NCI-H1092 (cell line): ENCODE results near the gene ORAI3.

Source experiments
- DNase-seq: peaks from one replicate; lab custom pipeline; 2025; lab: John Stamatoyannopoulos, UW

Gene ORAI3

DNA sequence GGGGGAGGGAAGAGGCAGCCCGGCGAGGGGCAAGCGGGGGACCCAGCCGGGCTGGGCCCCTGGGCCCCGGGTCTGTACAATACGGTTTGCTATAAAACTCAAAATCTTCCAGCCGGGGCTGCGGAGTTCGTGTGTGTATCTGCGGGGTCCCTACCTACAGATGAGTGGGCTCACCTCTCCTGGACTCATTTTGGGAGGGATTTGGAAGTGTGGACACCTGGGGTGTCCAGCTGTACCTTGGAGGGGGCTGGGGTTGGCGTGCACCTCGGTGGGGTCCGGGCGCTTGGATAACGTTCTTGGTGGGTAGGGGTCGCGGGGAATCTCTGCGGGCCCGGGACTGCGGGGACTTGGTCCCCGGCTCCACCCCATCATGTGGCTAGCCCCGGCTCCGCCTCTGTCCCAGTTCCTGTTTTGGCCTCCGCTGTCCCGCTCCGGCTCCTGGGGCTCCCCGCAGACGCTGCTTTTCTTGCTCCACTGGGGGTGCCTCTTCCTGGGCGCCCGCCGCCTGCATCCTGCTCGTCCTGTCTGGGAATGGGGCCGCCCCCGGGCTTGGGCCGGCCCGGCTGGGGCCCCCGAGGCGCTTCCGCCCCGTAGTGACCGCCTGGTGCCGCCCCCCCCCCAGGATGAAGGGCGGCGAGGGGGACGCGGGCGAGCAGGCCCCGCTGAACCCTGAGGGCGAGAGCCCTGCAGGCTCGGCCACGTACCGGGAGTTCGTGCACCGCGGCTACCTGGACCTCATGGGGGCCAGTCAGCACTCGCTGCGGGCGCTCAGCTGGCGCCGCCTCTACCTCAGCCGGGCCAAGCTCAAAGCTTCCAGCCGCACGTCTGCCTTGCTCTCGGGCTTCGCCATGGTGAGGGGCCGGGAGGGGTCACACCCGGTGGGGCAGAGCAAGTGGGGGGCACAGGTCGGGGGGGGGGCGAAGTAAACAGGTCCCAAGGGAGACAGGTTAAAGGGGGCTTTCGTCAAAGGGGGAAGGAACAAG is at the start of gene ORAI3:
Gene ORAI3, plus strand, starts transcription at position 402 of the 983 bp plus-strand sequence. Its CDS starts 222 bp downstream, at position 624.
- DNase-seq = no peak

DNA sequence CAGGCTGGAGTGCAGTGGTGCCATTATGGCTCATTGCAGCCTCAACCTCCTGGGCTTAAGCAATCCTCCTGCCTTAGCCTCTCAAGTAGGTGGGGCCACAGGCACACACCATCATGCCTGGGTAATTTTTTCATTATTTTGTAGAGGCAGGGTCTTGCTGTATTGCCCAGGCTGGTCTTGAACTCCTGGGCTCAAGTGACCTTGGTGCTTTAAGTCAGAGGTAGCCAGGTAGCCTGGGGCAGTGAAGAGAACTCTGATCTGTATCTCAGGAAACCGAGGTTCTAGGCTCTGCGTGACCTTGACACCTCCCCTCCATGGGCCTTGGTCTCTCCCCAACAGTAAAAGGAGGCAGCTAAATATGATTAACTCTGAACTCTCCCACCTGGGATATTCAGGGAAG is 49.1 kb upstream of the ORAI3 start:
- no peak for DNase-seq

DNA sequence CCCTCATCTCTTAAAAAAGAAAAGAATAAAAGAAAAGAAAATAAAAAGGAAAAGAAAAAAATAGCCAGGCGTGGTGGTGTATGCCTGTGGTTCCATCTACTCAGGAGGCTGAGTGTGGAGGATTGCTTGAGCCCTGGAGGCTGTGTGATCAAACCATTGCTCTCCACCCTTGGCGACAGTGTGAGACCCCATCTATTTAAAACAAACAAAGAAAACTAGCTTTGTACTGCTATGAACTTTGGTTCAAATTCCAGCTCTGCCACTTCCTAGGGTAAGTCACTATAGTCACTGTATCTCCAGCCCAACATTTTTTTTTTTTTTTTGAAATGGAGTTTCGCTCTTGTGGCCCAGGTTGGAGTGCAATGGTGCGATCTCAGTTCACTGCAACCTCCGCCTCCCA is 48.3 kb upstream of the ORAI3 start:
- DNase-seq = no peak

DNA sequence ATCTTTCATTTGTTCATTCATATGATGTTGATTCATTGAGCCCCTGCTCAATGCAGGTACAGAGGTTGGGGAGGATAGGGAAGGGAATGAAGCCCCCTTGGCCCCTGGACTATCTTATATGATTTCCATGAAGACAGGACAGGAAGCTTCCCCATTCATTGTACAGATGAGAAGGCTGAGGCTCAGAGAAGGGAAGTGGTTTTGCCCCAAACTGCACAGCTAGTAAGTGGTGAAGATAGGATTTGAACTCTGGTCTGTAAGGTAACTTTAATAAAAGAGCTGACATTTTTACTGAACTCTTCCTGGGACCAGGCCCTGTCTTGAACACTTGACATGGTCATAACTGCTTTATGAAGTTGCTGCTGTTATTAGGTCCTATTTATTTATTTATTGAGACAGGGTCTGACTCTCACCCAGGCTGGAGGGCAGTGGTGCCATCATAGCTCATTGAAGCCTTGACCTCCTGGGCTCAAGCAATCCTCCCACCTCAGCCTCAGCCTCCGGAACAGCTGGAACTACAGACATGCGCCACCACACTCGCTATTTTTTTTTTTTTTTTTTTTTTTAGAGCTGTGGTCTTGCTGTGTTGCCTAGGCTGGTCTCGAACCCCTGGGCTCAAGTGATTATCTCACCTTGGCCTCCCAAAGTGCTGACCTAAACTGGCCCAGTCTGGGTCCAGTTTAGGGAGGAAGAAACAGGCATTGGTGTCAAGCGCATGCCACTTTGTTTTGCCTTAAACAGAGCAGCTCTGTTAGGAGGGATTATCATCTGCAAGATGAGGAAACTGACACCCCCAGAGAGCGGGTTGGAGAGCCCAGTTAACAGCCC is 47.5 kb upstream of the ORAI3 start:
- DNase-seq = no peak

DNA sequence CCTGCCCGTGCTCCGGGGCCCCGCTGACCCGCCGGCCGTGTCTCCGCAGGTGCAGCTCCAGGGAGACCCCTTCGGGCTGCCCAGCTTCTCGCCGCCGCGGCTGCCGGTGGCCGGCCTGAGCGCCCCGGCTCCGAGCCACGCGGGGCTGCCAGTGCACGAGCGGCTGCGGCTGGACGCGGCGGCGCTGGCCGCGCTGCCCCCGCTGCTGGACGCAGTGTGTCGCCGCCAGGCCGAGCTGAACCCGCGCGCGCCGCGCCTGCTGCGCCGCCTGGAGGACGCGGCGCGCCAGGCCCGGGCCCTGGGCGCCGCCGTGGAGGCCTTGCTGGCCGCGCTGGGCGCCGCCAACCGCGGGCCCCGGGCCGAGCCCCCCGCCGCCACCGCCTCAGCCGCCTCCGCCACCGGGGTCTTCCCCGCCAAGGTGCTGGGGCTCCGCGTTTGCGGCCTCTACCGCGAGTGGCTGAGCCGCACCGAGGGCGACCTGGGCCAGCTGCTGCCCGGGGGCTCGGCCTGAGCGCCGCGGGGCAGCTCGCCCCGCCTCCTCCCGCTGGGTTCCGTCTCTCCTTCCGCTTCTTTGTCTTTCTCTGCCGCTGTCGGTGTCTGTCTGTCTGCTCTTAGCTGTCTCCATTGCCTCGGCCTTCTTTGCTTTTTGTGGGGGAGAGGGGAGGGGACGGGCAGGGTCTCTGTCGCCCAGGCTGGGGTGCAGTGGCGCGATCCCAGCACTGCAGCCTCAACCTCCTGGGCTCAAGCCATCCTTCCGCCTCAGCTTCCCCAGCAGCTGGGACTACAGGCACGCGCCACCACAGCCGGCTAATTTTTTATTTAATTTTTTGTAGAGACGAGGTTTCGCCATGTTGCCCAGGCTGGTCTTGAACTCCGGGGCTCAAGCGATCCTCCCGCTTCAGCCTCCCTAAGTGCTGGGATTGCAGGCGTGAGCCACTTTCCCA is 46.6 kb upstream of the ORAI3 start:
- DNase-seq = peak; percentile 48

DNA sequence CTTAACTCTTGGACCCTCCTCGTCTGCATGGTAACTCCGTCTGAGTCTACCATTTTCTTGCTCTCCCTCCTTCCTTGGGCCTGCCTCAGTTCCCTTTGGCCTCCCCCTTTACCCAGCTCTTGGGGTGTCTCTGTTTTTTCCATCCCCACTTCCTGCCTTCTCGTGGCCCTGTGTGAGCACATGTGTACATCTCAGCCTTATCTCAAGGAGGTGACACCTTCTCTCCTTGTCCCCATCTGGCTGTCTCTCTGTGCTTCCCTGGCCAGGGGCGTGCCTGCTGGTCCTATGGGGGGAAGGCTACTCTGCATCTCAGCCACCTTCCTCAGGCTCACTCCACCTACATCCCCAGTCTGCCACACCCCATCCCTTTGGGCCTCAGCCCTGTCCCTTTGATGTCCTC is 45.9 kb upstream of the ORAI3 start:
- no peak for DNase-seq

DNA sequence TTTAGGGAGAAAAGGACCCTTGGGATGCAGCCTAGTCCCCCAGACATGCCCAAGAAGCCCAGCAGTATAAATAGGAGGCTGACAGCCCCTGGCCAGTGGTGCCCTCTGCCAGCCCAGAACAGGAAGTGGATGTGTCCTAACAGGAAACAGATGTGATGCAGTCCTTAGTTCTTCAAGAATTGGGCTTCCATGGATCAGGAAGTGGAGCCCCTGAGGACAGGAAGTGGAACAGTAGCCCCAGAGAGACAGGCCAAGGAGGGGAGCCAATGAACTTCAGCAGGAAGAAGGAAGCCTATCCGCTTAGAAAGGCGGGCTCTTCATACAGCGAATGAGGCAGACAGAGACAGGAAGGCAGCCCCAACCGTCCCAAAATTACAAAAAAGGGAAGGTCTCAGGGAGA is 45.3 kb upstream of the ORAI3 start:
- no peak for DNase-seq

DNA sequence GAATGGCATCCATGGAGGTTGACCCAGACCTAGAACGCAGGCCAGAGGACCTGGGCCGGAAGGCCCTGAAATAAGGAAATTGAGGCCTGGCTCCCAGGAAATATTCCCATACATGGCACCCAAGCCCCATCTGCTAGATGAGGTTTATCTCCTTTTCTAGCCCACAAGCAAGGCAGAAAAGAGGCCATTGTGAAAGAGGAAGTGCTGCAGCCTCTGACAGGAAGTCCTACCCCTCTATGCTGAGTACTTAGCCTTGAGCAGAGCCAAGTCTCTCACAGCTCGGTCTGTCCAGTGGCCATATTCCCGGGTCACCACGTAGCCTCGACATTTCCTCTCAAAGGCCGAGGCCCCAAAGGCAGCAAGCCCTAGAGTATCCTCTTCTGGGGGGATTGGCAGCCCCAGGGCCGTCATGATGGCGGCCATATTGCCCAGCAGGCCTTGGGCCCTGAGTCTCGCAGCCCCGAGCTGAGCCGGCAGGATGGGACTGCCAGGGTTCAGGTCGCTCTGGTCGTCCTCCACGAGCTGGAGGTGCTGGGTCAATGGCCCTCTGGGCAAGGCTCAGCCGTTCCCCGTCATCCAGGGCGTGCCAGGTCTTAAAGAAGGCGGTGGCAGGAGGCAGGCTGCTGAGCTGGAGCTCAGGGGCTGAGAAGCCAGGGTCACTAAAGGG is 44.6 kb upstream of the ORAI3 start:
- DNase-seq = no peak

DNA sequence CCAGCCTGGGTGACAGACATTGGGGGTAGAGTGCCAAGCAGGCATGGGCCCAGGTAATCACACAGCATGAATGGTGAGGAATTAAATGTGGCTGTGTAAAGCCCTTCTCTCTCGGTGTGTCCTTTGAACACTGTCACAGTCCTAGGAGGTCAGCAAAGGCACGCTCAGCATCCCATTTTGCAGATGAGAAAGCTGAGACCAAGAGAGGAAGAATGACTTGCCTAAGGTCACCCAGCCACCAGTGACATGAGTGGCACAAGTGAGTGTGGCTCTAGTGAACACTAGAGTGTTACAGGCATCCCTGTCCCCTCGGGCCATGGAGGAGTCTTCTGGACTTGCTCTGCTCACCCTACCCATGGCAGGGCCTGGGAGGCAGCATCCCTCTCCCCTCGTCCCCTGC is 41.8 kb upstream of the ORAI3 start:
- no peak for DNase-seq

DNA sequence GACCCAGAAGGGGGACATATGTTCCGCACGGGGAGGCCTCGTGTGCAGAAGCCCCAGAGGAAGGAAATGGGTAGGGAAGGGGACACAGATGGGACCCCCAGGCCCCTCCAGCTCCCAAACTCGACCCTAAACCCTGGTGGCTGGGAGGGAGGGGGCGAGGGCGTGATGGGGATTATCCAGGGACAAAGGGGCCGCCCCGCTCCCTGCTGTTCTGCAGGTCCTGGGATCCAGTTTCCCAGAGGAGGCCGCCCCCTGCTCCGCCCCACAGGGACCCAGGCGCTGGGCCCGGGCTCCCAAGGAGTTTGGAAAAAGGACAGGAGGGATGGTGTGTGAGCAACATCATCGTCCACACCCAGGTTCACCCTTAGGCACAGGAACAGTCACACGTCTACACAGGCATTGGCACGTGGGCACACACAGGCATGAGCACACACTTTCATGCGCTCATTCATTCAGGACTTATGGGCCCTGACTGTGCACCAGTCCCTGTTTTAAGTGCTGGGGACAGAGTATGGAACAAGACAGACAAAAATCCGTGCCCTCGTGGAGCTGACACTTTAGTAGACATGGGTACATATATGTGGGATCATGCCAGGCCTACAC is 38.3 kb upstream of the ORAI3 start:
- DNase-seq = no peak

DNA sequence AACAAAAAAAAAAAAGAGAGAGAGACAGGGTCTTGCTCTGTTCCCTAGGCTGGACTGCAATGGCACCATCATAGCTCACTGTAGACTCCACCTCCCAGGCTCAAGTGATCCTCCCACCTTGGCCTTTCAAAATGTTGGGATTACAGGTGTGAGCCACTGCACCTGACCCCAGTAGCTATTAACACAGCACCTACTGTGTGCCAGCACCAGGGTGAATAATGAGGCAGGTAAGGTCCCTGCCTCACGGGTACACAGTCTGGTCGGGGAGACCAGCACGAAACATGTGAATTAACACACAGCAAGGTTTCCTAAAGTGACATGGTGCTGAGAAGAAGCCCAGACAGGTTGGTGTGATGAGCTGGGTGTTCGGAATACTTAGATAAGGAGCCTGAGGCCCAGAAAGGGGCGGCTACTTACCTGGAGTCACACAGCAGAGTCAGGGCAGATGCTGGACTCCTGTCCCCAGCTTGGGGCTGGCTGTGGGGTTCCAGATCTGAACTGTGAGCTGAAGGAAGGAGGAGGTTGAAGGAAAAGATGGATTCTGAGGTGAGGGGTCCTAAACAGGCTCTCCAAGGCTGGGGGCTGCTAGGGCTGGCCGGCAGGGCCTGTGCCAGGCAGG is 36.0 kb upstream of the ORAI3 start:
- no peak for DNase-seq

DNA sequence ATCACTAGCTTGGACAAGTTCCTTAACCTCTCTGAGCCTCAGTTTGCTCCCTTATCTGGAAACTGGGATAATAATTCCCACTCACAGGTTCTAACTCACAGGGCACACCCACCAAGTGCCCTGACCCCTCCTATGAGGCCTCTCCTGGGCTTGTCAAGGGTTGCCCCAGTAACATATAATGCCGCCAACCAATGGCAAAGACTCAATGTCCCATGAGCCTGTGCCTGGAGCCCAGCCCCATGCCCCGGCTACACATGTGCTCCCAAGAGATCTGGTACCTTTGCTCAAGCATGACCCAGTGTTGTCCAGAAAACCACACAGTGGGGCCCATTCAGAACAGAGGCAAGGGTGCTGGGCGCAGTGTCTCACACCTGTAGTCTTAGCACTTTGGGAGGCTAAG is 34.0 kb upstream of the ORAI3 start:
- DNase-seq = no peak

DNA sequence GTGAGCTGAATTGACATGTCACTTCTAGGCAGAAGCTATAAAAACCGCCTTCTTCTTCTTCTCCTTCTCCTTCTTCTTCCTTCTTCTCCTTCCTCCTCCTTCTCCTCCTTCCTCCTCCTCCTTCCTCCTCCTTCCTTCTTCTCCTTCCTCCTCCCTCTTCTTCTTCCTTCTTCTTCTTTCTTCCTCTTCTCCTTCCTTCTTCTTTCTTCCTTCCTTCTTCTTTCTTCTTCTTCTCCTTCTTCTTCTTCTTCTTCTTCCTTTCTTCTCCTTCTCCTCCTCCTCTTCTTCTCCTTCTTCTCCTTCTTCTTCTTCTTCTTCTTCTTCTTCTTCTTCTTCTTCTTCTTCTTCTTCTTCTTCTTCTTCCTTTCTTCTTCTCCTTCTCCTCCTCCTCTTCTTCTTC is 30.3 kb upstream of the ORAI3 start:
- no peak for DNase-seq

DNA sequence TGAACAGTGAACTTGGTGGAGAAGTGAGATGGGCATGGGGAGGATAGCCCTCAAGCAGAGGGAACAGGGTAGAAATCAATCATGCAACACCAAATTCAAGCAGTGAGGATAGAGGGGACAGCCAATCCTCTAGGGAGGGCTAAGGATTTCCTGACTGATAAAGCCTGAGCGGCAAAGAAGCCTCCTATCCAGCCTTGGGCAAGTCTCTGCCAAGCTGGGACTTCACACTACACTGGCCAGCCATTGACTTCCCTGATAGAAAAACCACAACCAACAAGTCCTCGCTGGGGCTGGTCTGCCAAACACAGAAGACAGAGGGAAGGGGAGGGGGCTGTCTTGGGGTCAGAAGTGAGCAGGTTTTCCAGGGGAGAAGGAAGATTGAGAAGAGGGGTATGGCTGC is 28.0 kb upstream of the ORAI3 start:
- DNase-seq = no peak

DNA sequence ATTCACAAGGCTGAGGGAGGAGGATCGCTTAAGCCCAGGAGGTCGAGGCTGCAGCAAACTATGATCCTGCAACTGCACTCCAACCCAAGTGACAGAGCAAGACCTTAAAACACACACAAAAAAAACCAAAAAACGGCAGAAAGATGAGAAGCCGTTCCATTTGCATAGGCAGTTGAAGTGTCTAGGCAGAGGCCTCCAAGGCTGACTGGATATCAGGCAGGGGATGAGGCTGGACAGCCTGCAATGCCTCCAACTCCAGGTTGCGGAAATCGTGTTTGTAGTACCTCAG is 27.5 kb upstream of the ORAI3 start:
- DNase-seq = no peak

DNA sequence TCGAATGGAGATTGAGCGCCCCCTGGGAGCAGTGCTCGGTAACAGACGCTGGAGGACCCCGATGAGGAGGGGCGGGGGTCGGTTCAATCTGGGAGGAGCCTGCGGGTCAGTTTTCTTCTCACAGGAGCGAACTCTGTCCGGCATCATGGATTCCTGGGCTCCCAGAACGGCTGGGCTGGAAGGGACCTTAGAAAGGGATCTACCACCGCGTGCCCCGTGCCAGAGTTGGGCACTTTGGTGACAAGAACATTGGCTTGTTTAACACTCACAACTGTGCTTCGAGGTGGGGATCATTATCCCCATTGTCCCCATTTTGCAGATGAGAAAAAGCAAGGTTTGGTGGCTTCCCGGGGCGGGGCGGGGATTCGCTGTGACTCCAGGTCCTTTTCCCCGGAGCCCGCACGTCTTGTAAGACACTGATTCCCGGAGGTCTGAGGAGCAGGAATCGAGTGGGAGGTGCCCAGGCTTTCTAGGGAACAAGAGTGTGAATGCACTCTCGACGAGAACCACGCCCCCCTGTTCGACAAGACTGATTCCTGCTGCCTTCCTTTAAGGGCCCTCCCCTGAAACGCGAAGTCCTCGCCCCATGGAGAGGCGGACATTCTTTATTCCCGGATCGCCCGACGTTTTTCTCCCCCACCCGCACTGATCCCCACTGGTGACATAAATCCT is 27.0 kb upstream of the ORAI3 start:
- peak; percentile 90 for DNase-seq

DNA sequence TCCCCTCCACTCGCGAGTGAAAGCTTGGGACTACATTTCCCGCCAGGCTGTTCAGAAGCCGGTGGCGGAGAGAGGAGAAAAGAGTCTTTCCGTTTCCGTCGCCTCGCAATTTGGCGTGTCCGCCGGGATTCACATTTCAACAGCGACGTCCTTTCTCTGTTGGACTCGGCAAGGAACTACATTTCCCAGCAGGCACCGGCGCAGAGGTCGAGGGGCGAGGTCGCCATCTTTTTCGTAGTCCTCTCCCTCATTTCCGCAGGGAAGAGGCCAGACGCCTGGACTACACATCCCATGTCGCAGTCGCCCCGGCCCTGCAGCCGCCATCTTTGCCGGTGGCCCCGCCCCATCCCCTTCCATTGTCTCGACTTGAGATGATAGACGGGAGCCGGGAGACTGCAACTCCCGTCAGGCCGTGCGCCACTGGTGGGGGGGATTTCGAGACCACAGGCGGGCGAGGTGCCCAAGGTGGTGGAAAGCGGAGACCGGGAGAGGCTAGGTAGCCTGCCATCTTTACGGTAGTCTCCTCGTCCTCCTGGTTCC is 26.4 kb upstream of the ORAI3 start:
- peak; percentile 99 for DNase-seq

DNA sequence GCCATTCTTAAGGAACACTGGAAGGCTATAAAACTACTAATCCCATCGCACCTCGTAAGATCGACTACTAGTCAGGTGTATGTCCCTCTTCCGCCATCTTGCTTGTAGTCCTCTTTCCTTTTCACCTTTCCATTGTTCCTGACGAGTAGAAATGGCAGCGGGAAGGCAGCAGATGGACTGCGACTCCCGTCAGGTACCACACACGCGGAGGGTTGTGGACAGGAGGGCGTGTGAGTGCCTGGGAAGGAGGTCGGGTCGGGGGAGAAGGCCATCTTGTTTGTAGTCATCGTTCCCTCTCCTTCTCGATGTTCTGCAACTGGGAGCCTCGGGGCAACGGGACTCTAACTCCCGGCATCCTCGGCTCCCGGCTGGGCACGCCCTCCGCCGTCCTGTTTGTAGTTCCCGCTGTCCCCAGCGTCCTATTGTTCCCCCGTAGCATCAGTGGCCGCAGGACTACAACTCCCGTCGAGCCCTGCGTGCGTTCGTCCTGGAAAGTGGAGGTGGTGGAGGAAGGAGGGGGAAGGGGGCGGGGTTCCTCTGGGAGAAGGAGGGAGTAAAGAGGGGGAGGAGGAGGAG is 25.8 kb upstream of the ORAI3 start:
- peak; percentile 99 for DNase-seq

DNA sequence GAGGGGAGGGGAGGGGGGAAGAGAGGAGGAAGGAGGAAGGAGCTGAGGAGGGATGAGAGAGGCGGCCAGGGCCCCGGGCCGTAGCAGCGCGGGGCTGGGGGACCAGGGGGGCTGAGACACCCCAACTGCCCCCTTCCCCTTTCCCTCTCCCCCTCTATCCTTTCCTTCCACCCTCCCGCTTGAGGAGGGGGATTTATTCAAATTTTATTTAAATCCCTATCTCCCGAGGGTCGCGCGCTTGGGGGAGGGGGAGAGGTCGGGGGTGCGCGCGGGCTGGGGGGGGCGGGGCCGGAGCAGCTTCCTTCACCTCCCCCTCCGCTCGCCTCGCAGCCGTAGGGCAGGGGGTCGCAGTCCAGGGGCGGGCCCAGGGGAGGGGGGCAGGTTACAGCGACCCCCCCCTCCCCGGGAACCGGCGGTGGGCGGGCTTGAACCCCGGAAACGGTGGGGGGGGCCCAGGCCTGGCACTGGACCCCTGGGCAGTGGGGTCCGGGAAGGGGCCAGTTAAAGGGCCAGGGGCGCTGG is 25.3 kb upstream of the ORAI3 start, which contains the start of gene FBXL19:
Gene FBXL19, plus strand, starts transcription at position 19 of the 522 bp plus-strand sequence. CDS start 2,183 bp downstream, outside the sequence.
- DNase-seq = no peak
